UCSD-AML1 (cell line): ENCODE data around the gene MARVELD2.
"Not testable (repeated sequence)": the region's sequence is repeated elsewhere in the genome, so short reads cannot be mapped to it uniquely, and the experiment has no call there.

Experiments used
- DNase-seq: peaks from one replicate; lab custom pipeline; 2025; ENCODE audit not compliant: unreplicated experiment; lab: John Stamatoyannopoulos, UW

Gene MARVELD2, protein sequence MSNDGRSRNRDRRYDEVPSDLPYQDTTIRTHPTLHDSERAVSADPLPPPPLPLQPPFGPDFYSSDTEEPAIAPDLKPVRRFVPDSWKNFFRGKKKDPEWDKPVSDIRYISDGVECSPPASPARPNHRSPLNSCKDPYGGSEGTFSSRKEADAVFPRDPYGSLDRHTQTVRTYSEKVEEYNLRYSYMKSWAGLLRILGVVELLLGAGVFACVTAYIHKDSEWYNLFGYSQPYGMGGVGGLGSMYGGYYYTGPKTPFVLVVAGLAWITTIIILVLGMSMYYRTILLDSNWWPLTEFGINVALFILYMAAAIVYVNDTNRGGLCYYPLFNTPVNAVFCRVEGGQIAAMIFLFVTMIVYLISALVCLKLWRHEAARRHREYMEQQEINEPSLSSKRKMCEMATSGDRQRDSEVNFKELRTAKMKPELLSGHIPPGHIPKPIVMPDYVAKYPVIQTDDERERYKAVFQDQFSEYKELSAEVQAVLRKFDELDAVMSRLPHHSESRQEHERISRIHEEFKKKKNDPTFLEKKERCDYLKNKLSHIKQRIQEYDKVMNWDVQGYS

DNA sequence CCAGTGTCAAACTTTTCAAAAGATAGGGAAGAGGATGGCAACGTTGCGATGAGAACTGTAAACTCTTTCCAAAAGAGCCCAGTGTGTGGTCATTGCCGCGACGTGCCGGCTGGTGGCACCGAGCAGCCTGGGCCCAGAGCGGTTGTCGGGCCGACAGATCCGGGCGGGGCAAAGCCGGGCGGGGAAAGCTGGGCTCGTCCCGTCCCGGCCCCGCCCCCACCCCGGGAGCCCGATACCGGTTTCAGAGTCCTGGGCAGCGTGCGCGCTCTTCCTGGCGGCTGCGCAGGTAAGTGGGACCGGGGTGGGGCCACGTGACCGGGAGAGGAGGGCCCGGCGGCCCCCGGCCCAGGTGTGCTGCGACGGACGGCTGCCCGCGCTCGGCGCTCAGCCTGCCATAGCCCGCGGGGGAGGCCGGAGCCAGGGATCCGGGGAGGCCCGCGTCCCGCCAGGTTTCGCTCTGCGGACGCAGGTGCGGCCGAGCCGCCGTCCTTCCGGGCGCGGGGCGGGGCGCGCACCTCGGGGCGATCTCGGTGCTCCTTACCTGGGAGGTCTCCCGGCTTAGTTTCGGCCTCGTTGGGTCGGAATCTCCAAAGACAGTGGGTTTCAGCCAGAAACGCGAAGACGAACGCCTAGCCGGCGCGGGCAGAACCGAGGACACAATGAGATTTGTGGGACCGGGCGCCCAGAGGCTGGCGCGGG, at the start of gene MARVELD2:
Gene MARVELD2 (plus strand): TSS at position 232 of the 699 bp plus-strand sequence. CDS start 4,270 bp downstream, outside the sequence.
- no peak for DNase-seq

DNA sequence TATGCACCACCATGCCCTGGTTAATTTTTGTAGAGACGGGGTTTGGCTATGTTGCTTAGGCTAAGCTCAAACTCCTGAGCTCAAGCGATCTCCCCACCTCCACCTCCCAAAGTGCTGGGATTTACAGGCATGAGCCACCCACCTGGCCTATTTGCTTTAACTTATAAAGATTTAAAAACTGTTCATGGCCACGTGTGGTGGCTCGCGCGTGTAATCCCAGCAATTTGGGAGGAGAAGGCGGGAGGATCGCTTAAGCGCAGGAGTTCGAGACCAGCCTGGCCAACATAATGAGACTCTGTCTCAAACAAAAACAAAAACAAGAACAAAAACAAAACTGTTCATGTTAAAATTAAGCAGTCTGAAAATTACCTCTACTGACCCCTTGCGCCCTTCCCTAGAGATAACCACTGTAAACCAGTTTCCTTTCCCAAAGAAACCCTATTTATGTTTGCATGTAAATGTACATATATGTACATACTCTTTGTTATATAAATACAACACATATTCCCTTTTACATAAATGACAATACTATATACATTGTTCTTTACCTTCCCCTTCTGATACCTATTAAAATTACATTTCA, 47.1 kb upstream of the MARVELD2 start:
- no peak for DNase-seq

DNA sequence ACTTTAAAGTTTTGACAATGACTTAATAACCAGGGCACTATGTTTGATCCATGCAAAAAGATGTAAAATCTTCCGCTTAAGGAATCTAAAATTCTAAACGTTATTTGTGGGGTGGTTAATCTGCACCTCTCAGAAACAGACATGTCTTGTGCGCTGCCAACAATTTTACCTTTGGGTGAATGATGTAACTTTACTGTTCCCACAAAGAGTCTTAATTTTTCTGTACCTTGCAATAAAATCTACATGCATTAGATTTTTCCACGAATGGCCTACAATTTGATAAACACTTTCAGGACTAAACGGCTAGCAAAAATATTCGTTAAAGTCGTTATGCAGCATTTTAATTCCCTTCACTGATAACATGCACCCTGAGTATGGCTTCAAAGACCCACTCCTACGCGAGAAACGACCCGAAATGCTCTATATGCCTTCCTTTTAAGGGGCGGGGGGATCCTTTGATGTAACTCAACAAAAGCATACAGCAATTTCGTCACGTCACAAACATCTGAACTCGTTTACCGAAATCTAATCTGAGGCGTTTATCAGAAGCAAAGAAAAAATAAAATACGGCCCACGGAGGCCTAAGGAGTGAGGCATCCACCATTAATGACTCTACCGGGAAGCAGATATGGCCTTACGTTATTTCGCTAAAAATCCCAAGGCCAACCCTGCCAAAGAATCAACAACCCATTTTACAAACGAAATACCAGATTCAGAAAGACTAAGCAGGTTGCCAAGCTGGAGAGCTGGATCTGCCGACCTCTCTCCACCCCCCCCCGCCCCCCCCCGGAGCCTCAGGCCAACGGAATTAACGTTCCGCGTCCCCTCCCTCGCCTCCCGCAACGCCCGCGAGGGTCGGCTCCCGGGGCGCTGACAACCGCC, 46.2 kb upstream of the MARVELD2 start:
- no peak for DNase-seq

DNA sequence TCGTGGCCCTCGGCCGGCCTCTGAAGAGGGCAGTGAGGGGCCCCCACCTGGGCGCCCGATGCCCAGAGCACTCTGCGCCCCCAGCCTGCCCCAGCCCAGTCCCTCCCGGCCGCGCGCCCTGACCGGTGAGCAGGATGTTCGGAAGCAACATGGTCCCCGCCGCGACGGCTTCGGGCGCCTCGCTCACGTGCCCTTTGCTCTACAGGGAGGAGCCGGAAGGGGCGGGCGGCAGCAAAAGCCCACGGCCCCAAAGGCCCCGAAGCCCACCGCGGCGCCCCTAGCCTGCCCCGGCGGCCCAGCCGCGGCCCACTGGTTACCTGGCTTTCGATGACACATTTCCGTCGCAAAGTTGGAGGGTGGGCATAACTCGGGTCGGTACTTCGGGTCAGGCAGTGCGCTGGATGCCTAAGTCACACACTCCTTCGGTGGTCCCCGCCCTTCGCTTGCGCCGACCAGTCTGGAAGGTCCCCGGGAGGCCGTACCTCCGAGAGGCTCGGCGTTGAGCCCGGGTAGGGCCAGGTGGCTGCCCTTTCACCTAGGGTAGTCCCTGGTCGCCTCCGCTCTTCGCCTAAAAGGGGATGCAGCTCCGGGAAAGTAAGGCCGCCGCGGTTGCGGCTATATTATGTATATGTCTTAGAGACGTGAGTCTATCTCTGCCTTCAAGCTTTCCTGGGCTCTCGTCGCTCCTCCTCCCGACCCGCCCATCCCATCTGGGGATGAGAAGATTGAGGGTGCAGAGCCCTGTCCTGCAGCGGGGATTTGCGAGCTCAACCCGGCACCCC, 45.4 kb upstream of the MARVELD2 start, which contains the start of the genes AK6, RAD17 and TAF9:
Gene AK6 (minus strand): TSS at position 181 of the 782 bp plus-strand sequence. CDS start 30 bp downstream, at position 151.
Gene RAD17 (plus strand): TSS at position 479 of the 782 bp plus-strand sequence. CDS start 2,391 bp downstream, outside the sequence.
Gene TAF9 (minus strand): TSS at position 181 of the 782 bp plus-strand sequence. CDS start 3,783 bp downstream, outside the sequence.
- DNase-seq, result peak; percentile 96

DNA sequence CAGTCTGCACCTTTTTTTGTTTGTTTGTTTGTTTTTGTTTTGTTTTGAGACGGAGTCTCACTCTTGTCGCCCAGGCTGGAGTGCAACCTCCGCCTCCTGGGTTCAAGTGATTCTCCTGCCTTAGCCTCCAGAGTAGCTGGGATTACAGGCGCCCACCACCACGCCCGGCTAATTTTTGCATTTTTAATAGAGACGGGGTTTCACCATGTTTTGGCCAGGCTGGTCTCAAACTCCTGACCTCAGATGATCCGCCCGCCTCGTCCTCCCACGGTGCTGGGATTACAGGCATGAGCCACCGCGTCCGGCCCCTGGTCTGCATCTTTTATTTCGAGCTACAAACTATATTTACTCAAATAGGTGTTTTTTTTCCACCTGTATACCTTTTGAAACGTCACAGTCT, 44.6 kb upstream of the MARVELD2 start:
- DNase-seq, result not testable (repeated sequence)

DNA sequence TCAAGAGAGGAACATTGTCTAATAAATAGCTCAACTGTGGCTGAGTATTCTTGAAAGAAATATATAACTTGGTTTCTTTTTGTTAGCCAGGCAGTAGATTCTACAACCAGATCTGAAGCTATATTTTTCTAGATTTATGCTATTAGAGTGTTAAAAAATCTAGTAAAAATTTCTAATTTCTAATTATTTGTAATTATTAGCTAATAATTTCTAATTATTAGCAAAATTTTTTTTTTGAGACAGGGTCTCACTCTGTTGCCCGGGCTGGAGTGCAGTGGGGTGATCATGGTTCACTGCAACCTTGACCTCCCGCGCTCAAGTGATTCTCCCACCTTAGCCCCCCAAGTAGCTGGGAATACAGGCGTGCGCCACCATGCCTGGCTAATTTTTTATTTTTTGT, 42.5 kb upstream of the MARVELD2 start:
- no peak for DNase-seq

DNA sequence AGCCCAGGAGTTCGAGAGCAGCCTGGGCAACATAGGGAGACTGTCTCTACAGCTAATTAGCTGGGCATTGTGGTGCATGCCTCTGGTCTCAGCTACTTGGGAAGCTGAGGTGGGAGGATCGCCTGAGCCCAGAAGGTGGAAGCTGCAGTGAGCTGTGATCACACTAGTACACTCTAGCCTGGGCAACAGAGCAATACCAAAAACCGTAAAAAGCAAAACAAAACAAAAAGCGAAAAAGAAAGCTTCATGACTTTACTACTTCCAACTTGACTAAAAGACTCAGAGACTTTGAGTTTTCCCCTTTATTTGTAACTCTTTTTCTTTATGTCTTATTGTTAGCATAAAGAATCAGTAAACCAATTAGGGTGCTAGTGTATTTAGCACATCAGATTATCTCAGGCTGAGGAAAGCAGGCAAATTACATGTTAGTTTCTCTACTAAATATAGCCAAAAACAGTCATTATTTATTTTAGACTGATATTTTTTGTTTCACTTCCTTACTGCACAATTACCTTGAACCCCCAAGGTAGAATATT, 39.9 kb upstream of the MARVELD2 start:
- DNase-seq, result no peak

DNA sequence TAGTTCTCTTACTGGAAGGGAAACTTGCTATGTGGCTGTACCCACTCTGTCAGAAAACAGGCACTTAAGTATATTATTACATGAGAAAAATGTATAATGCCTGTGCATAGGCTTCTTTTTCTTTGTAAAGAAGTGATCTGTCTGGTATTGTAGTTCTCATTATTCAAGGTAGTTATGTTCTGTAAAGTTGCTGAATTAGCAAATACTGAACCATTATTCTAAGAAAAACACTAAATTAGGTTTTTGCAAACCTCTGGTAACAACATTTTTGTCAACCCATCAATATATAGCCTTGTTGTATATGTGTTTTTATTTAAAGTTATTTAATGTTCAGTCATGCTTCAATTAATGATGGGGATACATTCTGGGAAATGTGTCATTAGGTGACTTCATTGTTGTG, 36.5 kb upstream of the MARVELD2 start:
- no peak for DNase-seq

DNA sequence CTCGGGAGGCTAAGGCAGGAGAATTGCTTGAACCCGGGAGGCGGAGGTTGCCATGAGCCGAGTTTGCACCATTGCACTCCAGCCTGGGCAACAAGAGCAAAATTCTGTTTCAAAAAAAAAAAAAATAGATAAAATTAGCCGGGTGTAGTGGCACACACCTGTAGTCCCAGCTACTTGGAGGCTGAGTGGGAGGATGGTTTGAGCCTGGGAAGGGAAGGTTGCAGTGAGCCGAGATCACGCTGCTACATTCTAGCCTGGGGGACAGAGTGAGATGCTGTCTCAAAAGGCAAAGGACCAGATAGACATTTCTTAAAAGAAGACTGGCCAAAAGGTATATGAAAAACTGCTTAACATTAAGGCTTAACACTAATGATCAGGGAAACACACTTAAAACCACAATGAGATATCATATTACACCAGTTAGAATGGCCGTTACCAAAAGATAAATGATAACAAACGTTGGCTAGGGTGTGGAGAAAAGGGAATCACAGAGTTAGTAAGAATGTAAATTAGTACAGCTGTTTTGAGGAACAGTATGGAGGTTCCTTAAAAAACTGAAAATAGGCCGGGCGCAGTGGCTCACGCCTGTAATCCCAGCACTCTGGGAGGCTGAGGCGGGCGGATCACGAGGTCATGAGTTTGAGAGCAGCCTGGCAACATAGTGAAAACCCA, 10.1 kb upstream of the MARVELD2 start:
- DNase-seq, result no peak

DNA sequence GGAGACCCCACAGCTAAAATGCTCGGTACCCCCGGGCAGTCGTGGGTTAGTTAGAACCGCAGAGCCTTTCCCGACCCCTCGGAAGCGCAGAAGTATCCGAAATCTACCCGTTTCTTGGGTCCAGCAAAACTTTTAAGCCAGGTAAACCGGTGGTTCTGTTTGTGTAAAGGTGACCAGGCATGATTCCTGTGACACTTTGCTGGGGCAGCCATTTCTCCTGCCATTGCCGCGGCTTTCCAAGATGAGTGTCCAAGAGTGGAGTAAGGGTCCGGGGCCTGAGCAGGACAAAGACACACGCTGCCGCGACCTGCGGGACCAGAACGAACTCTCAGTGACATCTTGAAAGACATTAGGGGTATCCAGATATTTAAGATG, 655 bp downstream of the MARVELD2 start:
- DNase-seq, result no peak

DNA sequence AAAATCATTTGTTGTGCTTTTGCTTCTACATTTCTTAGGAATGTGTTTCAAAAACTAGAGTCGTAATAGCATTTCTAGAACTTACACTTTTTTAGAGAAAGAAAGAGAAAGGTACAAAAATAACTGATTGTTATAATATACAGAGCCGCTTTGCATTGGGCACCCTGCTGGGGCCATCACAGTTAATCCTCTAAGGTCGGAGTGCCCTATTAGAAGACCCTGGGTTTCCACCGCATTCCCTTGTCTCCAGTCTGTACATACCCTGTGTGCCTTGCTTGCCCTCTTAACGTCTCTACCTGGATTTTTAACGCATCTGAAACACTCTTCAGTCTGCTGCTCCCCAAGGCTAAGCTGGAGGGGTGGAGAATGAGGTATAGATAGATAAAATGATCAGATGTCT, 1.3 kb downstream of the MARVELD2 start:
- DNase-seq, result no peak

DNA sequence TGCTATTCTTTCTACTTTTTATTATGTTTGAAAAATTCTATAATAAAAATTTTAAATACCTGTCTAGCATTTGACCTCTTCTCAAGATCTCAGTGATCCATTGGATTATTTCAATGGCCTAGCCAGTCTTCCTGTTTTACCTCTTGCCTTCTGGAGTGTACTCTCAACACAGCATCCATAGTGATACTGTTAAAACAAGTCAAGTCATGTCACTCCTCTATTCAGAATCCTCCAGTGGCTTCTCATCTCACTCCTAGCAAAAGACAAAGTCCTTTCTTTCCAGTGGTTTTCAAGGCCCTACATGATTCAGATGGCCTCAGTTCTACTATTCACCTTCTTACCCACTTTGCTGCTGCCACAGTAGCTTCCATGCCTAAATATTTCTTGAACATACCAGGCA, 1.8 kb downstream of the MARVELD2 start:
- DNase-seq, result no peak

DNA sequence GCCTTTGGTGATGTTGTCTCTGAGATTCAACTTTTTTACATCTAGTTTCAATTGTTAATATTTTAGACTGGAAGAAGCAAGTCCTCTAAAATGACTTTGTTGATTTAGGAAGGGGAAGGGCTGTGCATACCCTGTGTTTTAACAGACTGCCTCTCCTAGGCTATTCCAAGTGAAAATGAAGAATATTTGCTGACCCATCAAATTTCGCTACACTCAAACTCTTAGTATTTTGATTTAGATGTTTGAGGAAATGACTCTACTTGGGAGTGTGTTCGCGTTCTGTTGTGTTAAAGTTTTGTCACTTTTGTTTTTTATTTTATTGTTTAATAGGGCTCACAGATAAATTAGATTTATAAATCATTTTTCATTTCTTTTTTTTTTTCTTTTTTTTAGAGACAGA, 3.6 kb downstream of the MARVELD2 start:
- no peak for DNase-seq

DNA sequence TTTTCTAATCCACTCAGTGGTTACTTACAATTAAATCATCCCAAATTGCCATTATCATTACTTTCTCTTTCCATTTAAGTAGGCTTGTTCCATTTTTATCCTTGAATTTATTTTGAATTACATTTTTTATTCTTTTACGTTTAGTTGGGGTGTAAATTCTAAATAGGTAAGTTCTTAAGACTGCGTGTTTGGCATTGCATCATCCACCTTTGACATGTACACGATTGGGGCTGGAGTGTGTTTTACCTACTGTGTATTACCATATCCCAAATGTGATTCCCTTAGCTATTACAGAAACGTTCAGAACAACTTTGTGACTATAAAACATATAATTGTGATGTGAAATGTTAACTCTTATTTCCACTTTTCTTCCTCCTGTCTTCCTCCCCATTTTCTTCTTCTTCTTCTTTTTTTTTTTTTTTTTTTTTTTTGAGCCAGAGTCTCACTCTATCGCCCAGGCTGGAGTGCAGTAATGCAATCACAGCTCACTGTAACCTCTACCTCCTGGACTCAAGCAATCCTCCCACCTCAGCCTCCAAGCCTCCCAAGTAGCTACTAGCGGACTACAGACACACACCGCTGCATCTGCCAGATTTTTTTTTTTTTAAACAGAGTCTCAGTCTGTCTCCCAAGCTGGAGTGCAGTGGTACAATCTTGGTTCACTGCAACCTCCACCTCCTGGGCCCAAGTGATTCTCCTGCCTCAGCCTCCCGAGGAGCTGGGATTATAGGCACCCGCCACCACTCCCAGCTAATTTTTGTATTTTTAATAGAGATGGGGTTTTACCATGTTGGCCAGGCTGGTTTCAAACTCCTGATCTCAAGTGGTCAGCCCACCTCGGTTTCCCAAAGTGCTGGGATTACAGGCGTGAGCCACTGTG, 16.7 kb downstream of the MARVELD2 start:
- no peak for DNase-seq

DNA sequence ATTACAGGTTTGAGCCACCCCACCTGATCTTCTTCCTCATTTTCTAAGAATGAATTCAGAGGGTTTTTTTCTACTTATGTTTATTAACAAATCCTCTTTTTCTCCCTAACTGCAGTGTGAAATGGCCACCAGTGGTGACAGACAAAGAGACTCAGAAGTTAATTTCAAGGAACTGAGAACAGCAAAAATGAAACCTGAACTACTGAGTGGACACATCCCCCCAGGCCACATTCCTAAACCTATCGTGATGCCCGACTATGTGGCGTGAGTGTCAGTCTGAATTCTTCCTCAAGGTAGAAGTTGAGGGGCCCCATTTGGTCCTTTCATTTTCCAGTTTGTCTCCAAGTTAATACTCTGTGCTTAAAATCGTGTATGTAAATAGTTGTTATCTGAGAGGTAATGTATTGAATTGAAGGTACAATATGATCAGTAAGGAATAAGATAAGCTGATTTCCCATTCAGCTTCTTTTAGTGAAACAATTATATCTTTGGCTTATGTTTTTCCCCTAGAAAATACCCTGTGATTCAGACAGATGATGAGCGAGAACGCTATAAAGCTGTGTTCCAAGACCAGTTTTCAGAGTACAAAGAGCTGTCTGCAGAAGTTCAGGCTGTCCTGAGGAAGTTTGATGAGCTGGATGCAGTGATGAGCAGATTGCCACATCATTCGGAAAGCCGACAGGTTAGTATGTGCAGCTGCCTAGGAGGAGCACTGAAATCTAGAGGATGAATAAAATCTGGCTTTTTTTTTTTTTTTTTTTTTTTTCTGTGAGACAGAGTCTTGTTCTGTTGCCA, 17.7 kb downstream of the MARVELD2 start:
- no peak for DNase-seq

DNA sequence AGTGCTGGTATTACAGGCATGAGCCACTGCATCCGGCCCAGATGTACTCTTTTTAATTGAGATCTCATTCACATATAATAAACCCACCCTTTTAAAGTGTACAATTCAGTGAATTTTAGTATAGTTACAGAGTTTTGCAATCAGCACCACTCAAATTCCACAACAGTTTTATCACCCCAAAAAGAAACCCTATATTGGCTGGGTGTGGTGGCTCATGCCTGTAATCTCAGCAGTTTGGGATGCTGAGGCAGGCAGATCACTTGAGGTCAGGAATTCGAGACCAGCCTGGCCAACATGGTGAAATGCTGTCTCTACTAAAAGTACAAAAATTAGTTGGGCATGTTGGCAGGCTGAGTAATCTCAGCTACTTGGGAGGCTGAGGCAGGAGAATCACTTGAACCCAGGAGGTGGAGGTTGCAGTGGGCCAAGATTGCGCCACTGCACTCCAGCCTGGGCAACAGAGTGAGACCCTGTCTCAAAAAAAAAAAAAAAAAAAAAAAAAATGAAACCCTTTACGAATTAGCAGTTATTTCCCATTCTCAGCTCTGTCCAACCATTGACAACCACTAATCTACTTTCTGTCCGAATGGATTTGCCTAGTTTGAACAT, 20.5 kb downstream of the MARVELD2 start:
- not testable (repeated sequence) for DNase-seq
